Measurements from ENCODE around the gene AADACL3.

GRCh38 chr1:12774801-12775345 lies 59.0 kb downstream of the AADACL3 start:
- no peak for TF ChIP-seq POLR2A (IDR thresholded peaks at IDR 0.05; ENCODE audit: low read depth, low read length)
- TF ChIP-seq TAF1 (IDR thresholded peaks at IDR 0.05; ENCODE audit: borderline replicate concordance, low read depth, low read length) = no peak
